ENCODE results near the gene DDX53.

The DDX53 gene

GRCh38 chrX:22999696-23000223 is at the start of gene DDX53:
TSS of gene DDX53 (plus strand) at chrX:22999960. CDS start at chrX:23000058, 98 bp downstream.
- H3K4me3 ChIP-seq (ENCODE audit: low read length), result no peak within 1 kb of the TSS
- DNase-seq (ENCODE audit: low read depth), result no peak
- TF ChIP-seq CTCF (conservative IDR thresholded peaks at IDR 0.05; ENCODE audit: low read depth, low read length), result no peak

DNA sequence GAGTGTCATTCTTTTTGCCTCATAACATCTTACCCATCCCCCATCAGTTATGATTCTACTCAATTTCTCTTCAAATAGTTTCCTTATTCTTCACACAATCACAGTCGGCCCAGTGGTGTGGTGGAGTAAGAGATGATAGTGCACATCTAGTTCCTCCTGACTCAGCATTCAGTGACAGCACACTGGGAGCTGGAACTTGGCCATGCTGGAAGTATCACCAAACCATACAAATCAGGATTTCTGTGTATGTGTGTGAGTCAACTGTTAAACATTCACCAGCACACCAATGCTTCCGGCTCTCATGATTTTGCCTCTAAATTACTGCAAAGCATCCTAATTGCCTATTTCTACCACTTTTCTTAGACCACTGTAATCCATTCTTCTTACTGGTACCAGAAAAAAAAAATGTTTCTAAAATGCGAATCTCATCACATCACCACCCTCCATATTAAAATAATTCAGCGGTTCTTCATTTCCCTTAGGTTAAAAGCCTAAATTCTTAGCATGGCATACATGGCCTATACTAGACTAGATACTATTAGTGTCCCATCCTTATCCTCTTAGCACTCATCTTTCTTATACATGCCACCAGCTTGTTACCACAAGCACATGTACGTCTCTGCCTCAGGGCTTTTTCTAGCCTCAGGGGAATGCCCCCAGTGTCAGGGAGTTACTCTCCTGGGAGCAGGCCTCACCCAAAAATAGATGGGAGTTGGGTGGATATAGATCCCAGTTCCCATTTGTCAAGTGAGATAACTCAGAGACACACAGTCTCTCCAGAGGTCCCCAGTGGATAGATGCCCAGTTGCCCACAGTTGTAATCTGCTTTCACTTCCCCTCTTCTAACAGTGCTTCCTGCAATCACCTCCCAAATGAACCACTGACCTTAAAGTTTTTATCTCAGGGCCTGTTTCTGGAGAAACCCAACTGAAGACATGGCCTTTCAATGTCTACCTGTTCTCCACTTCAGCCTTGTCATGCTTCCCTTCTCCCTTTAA is 49.2 kb upstream of the DDX53 start:
- peak; percentile 47 for DNase-seq (ENCODE audit: low read depth)
- no peak for TF ChIP-seq CTCF (conservative IDR thresholded peaks at IDR 0.05; ENCODE audit: low read depth, low read length)
- H3K4me3 ChIP-seq (ENCODE audit: low read length), result no peak overlapping the region

- DNase-seq (ENCODE audit: low read depth), result peak; percentile 14
- H3K4me3 ChIP-seq (ENCODE audit: low read length), result no peak overlapping the region
- no peak for TF ChIP-seq CTCF (conservative IDR thresholded peaks at IDR 0.05; ENCODE audit: low read depth, low read length)
These were observed 47.8 kb upstream of the DDX53 start for GRCh38 chrX:22952010-22952409.

GRCh38 chrX:22958250-22958649 is 41.5 kb upstream of the DDX53 start:
- DNase-seq (ENCODE audit: low read depth), result no peak
- no peak overlapping the region for H3K4me3 ChIP-seq (ENCODE audit: low read length)
- no peak for TF ChIP-seq CTCF (conservative IDR thresholded peaks at IDR 0.05; ENCODE audit: low read depth, low read length)

DNA sequence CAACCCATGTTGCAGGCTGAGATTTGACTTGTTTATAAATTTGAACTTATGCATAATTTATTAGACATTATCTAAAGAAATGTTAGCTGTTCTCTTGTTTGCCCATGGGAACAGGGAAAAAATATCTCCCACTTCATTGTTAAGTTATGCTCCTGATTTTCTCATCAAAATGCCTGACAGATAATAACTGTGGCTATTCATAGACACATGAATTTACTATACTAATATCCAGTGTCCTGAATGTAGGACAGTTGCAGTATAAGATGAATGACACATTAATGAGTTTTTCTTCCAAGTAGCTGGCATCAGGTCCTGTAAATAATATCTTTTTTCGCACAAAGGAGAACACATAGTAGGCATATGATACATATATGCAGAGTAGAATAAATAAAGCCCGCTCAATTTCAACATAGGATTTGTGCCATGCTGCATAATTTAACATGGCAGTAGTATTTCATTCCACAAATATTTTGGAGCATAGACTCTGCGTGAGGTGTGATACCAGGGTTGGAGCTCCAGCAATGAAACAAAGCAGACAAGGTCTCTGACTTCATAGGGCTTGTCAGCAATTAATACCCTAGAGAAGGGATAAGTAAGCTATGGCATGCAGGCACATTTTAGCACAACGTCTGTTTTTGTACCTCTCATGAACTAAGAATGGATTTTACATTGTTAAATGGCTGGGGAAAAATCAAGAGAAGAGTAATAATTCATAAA is 40.4 kb upstream of the DDX53 start:
- no peak for TF ChIP-seq CTCF (conservative IDR thresholded peaks at IDR 0.05; ENCODE audit: low read depth, low read length)
- no peak overlapping the region for H3K4me3 ChIP-seq (ENCODE audit: low read length)
- DNase-seq (ENCODE audit: low read depth), result peak; percentile 32

DNA sequence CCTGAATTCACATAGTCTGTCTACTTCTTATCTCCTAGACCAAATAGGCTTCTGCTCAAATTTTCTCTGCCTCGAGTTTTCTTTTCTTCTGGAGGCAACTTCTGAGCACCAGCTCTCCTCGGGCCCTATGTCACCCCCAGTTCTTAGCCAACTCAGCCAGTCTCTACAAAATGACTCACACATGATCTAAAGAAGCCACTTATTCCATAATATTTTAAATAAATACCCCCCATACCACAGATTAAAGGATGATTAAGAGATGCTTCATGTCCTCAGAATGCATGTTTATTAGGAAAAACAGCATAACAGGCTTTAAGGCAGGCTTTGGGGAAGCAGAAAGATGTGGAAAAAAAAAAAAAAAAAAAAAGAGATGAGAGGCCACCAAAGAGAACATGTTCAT is 36.6 kb upstream of the DDX53 start:
- no peak for TF ChIP-seq CTCF (conservative IDR thresholded peaks at IDR 0.05; ENCODE audit: low read depth, low read length)
- no peak for DNase-seq (ENCODE audit: low read depth)
- no peak overlapping the region for H3K4me3 ChIP-seq (ENCODE audit: low read length)

All from retinal pigment epithelial cell (primary cell).